ENCODE data around the gene STK39. TPM values are rescaled to one million over a fixed set of nuclear protein-coding genes. Genes with fewer than 3 reads are reported as not detected.
A peak's percentile ranks its signal among the peaks of the same experiment; 100 is the strongest.

Gene STK39
- total and polyA plus RNA-seq, 9 of the 15 experiments (the other 6 are each of a cell fraction or from before 2014, with no cell fraction given) = 0.19 to 0.76 (median 0.51) TPM

DNA sequence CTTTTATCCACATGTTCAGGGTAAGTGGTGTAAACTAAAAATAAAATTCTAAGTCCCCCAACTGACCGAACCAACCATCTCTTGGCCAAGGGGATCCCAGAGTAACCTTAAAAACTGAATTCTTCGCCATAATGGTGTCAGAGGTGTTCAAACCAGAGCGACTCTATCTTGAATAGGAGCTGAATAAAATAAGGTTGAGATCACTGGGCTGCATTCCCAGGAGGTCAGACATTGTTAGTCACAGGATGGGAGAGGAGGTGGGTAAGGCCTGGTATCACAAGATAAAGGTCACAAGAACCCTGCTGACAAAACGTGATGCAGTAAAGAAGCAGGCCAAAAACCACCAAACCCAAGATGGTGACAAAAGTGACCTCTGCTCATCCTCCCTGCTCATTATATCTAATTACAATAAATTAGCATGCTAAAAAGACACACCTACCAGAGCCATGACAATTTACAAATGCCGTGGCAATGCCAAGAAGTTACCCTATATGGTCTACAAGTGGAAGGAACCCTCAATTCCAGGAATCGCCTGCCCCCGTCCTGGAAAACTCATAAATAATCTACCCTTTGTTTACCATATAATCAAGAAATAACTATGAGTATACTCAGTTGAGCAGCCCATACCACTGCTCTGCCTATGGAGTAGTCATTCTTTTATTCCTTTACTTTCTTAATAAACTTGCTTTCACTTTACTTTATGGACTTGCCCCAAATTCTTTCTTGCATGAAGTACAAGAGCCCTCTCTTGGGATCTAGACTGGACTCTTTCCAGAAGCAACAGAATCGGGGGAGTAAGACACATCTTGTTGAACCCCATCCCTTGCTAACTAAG is 302.4 kb downstream of the STK39 start (continued):
- TF ChIP-seq, protein P1, sequence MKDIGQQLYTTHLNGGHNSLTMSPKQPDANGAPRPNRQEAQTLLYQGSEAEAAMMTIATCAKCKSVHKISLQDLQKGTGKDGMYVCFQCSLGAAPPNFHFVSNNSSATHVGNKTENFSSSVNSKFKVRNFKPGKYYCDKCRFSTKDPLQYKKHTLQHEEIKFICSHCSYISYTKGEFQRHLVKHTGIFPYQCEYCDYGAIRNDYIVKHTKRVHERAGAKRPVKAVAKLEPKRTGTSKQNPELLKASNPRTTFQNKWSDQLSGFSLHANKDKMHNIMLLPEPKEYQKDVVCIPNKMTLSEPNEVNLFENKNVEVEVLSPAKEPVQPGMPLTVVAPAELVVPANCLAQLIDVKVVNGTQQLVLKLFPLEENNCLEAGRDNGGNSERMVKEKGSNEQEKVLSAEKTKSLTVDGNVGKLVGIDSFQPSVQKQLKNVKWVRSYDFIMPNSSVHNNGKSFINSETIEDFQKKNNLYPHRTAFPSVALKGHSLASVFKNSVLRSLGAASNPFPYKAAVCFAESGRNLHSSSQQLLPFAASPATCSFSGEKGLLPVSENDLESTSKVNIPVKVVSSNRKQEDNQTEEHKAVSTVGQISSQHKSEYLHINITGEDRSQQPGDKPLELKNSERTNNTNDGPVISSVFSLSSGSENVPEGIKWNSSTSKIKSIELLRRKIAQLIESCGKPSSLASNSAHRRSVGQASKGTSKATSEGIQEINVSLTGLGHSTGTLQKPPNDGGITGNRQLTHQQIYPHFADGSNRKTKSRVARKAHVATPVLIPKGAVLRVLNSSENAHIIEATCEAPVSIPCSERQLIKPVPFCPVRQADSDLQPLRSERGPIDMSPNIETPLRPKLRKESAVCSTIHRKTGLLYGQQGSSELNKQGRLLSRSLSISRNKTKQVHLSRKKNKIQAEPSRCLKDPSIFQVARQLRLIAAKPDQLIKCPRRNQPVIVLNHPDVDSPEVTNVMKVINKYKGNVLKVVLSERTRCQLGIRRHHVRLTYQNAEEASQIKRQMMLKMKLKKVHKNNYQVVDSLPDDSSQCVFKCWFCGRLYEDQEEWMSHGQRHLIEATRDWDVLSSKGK (CRISPR knock-in tag; IDR thresholded peaks at IDR 0.05) = no peak
- TF ChIP-seq HNRNPL (IDR thresholded peaks at IDR 0.05; ENCODE audit: low read depth, low read length) (no peak), MCM7 (IDR thresholded peaks at IDR 0.05) (no peak), ARHGAP35 (IDR thresholded peaks at IDR 0.05; ENCODE audit: partially characterized antibody) (no peak), MAFF (IDR thresholded peaks at IDR 0.05; ENCODE audit: low read length) (no peak), POU5F1 (IDR thresholded peaks at IDR 0.05; ENCODE audit: borderline replicate concordance, low read depth, low read length, partially characterized antibody) (no peak), KAT7 (CRISPR knock-in tag; IDR thresholded peaks at IDR 0.05; ENCODE audit: borderline replicate concordance) (no peak), HDGF (IDR thresholded peaks at IDR 0.05) (no peak), FOXA1 (IDR thresholded peaks at IDR 0.05; ENCODE audit: borderline replicate concordance) (no peak), MTA3 (IDR thresholded peaks at IDR 0.05; ENCODE audit: borderline replicate concordance) (no peak), NFYB (IDR thresholded peaks at IDR 0.05; ENCODE audit: extremely low read depth, insufficient read length) (no peak), ZNF445 (CRISPR knock-in tag; IDR thresholded peaks at IDR 0.05; ENCODE audit: low read depth) (peak; percentile 88; the same call in 1 of the 2 replicates), TGIF2 (CRISPR knock-in tag; IDR thresholded peaks at IDR 0.05) (no peak), ZNF766 (CRISPR knock-in tag; conservative IDR thresholded peaks at IDR 0.05) (peak; percentile 89), PTRF (tag; IDR thresholded peaks at IDR 0.05) (peak; percentile 84), THRAP3 (IDR thresholded peaks at IDR 0.05; ENCODE audit: borderline replicate concordance) (no peak), STAT5B (CRISPR knock-in tag; IDR thresholded peaks at IDR 0.05) (no peak), KLF1 (tag; IDR thresholded peaks at IDR 0.05) (no peak)
- TF ChIP-seq, protein P2, sequence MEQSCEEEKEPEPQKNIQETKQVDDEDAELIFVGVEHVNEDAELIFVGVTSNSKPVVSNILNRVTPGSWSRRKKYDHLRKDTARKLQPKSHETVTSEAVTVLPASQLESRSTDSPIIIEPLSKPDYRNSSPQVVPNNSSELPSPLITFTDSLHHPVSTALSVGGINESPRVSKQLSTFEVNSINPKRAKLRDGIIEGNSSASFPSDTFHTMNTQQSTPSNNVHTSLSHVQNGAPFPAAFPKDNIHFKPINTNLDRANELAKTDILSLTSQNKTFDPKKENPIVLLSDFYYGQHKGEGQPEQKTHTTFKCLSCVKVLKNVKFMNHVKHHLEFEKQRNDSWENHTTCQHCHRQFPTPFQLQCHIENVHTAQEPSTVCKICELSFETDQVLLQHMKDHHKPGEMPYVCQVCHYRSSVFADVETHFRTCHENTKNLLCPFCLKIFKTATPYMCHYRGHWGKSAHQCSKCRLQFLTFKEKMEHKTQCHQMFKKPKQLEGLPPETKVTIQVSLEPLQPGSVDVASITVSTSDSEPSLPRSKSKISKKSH (CRISPR knock-in tag; IDR thresholded peaks at IDR 0.05) = no peak
- TF ChIP-seq, protein P3, sequence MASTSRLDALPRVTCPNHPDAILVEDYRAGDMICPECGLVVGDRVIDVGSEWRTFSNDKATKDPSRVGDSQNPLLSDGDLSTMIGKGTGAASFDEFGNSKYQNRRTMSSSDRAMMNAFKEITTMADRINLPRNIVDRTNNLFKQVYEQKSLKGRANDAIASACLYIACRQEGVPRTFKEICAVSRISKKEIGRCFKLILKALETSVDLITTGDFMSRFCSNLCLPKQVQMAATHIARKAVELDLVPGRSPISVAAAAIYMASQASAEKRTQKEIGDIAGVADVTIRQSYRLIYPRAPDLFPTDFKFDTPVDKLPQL (IDR thresholded peaks at IDR 0.05; ENCODE audit: extremely low read depth, insufficient read length) = no peak
- TF ChIP-seq, protein P4, sequence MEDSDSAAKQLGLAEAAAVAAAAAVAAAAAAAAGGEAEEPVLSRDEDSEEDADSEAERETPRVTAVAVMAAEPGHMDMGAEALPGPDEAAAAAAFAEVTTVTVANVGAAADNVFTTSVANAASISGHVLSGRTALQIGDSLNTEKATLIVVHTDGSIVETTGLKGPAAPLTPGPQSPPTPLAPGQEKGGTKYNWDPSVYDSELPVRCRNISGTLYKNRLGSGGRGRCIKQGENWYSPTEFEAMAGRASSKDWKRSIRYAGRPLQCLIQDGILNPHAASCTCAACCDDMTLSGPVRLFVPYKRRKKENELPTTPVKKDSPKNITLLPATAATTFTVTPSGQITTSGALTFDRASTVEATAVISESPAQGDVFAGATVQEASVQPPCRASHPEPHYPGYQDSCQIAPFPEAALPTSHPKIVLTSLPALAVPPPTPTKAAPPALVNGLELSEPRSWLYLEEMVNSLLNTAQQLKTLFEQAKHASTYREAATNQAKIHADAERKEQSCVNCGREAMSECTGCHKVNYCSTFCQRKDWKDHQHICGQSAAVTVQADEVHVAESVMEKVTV (CRISPR knock-in tag; IDR thresholded peaks at IDR 0.05) = peak; percentile 61
- TF ChIP-seq, protein P5, sequence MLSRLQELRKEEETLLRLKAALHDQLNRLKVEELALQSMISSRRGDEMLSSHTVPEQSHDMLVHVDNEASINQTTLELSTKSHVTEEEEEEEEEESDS (CRISPR knock-in tag; IDR thresholded peaks at IDR 0.05) = no peak

Measured in K562 (cell line).